ENCODE results near the gene MACO1. TPM values are rescaled to one million over a fixed set of nuclear protein-coding genes. Genes with fewer than 3 reads are reported as not detected.

Gene MACO1
- total and polyA plus RNA-seq, 10 of the 15 experiments (the other 5 are each of a cell fraction or from before 2014, with no cell fraction given): 3.2 to 19.8 (median 10.3) TPM

DNA sequence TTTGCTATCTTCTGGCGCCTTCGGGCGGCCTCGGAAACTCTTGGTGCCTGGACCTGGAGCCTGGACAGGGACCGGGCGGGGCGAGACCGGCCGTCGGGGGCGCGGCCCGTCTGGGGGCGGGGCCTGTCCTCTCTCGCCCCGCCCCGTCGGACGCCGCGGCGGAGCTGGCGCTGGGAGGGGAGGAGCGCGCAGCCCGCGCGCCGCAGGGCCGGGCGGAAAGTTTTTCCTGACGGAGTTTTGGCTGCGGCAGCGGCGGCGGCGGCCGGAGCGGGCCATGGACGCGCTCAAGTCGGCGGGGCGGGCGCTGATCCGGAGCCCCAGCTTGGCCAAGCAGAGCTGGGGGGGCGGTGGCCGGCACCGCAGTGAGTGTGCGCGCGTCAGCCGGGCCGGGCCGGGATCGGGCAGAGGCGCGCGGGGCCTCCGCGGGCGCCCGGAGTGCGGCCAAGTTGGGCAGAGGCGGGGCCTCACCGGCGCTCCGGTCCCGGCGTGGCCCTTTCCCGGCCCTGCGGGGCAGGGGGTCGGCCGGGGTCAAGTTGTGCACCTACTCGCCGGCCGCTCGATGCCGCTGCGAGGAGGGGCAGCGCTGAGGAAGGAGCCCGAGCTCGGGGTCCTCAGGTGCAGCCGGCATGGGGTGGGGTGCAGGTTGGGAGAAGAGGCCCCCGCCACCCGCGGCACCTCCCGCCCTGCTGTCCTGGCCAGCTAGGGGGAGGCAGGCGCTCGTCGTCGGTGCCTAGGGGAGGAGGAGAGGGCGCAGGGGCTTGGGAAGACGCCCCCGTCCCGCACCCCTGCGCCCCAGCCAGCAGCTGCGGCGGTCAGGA lies 112.9 kb downstream of the MACO1 start, which contains the start of gene LDLRAP1 (continued):
- 0 out of 2 replicates have a peak, but pooled peaks have one; percentile 40 for TF ChIP-seq BACH1 (IDR thresholded peaks at IDR 0.05; ENCODE audit: borderline replicate concordance)
- TF ChIP-seq SP1 (IDR thresholded peaks at IDR 0.05; ENCODE audit: low read depth, low read length): no peak
- TF ChIP-seq HDAC2 (IDR thresholded peaks at IDR 0.05): no peak
- peak; percentile 83 for TF ChIP-seq LARP7 (IDR thresholded peaks at IDR 0.05)
- TF ChIP-seq DPF2 (IDR thresholded peaks at IDR 0.05): peak; percentile 76
- peak; percentile 84 for TF ChIP-seq NR2F1 (conservative IDR thresholded peaks at IDR 0.05)
- peak; percentile 87 for TF ChIP-seq IKZF1 (conservative IDR thresholded peaks at IDR 0.05)
- TF ChIP-seq, protein P1, sequence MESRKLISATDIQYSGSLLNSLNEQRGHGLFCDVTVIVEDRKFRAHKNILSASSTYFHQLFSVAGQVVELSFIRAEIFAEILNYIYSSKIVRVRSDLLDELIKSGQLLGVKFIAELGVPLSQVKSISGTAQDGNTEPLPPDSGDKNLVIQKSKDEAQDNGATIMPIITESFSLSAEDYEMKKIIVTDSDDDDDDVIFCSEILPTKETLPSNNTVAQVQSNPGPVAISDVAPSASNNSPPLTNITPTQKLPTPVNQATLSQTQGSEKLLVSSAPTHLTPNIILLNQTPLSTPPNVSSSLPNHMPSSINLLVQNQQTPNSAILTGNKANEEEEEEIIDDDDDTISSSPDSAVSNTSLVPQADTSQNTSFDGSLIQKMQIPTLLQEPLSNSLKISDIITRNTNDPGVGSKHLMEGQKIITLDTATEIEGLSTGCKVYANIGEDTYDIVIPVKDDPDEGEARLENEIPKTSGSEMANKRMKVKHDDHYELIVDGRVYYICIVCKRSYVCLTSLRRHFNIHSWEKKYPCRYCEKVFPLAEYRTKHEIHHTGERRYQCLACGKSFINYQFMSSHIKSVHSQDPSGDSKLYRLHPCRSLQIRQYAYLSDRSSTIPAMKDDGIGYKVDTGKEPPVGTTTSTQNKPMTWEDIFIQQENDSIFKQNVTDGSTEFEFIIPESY (IDR thresholded peaks at IDR 0.05): no peak
- peak; percentile 52; the same call in 1 of the 2 replicates for TF ChIP-seq ZNF687 (IDR thresholded peaks at IDR 0.05)
- peak in 1 of 2 experiments; percentile 2; a peak in 1 of 3 replicates for TF ChIP-seq EGR1 (IDR thresholded peaks at IDR 0.05; ENCODE audit: borderline replicate concordance in 1 of 2, low read depth in 2 of 2, low read length in 2 of 2)
